ENCODE data around the gene C12orf42. TPM values are rescaled to one million over a fixed set of nuclear protein-coding genes. Genes with fewer than 3 reads are reported as not detected.
A peak's percentile ranks its signal among the peaks of the same experiment; 100 is the strongest.

The C12orf42 gene
- total and polyA plus RNA-seq, 10 of the 15 experiments (the other 5 are each of a cell fraction or from before 2014, with no cell fraction given), result 1.4 to 7.0 (median 2.4) TPM

- TF ChIP-seq MEF2B (IDR thresholded peaks at IDR 0.05; ENCODE audit: partially characterized antibody, poor library complexity, severe bottlenecking), result peak; percentile 27
- no peak for TF ChIP-seq ESRRA (IDR thresholded peaks at IDR 0.05; ENCODE audit: low read length)
- TF ChIP-seq CBFB (IDR thresholded peaks at IDR 0.05; ENCODE audit: low read depth), result no peak
- TF ChIP-seq FOXM1 (IDR thresholded peaks at IDR 0.05; ENCODE audit: low read depth, low read length), result no peak
- TF ChIP-seq SPI1 (IDR thresholded peaks at IDR 0.05; ENCODE audit: borderline replicate concordance, insufficient read depth, low read depth, low read length), result peak; percentile 85; the same call in 1 of the 2 replicates
These were observed 40.6 kb downstream of the C12orf42 start (continued) for GRCh38 chr12:103455020-103455763.

GRCh38 chr12:103444983-103445382, 50.8 kb downstream of the C12orf42 start:
- no peak for FAIRE-seq
- ChIA-PET RAD21 (ENCODE audit: unreplicated experiment) (no interaction called here), POLR2A (no interaction called here), SMC1A (ENCODE audit: uncharacterized antibody, unreplicated experiment) (interaction anchor here (1.5 to 2.1 kb wide), 2 partner anchors 48 to 99 kb away, joined by 4 to 6 read pairs; no protein-coding TSS in a partner anchor), CTCF (no interaction called here)
- 34% methylated on average over 4 of the region's 4 CpGs for WGBS (ENCODE audit: insufficient coverage, insufficient replicate concordance, low lambda C conversion rate, missing lambda C conversion rate)
- Histone ChIP-seq H3K9ac (ENCODE audit: control insufficient read depth, insufficient read depth, low read length) (no peak overlapping the region), H2AFZ (ENCODE audit: control insufficient read depth, low read depth, low read length) (no peak overlapping the region), H4K20me1 (ENCODE audit: control insufficient read depth, insufficient read depth) (no peaks in the 10 kb centered on the region), H3K4me3 (no peak overlapping the region), H3K4me2 (ENCODE audit: control insufficient read depth, insufficient read depth) (no peak overlapping the region), H3K27me3 (replicated peaks in 1 of 2; ENCODE audit: control insufficient read depth in 2 of 2, insufficient read depth in 2 of 2, low read length in 1 of 2) (no peaks in the 10 kb centered on the region), H3K27ac (ENCODE audit: control insufficient read depth, insufficient read depth) (no peak overlapping the region), H3K4me1 (ENCODE audit: control insufficient read depth, insufficient read depth, low read length) (peaks cover 22% of the 10 kb centered on the region), H3K79me2 (ENCODE audit: control insufficient read depth, insufficient read depth, low read length) (no peaks in the 10 kb centered on the region; the same call in 1 of the 2 replicates), H3K36me3 (ENCODE audit: control insufficient read depth in 2 of 2, insufficient read depth in 2 of 2, low read length in 1 of 2) (no peaks in the 10 kb centered on the region), H3K9me3 (replicated peaks; ENCODE audit: control insufficient read depth, insufficient read depth, low read length) (no peaks in the 10 kb centered on the region; the same call in 1 of the 3 replicates)
- intact Hi-C loops (cut with micrococcal nuclease; ENCODE audit: unreplicated experiment), result loop anchor here (5.0 kb wide), 2 partner anchors 263 to 488 kb away; partner anchors contain the start of gene ASCL1
- BruUV-seq (replicated peaks), result no TSS peak
- DNase-seq (ENCODE audit: low read depth, low spot score), result no peak
- no peak for ATAC-seq
- in situ Hi-C loops (cut with MboI), result no loop called here
- no peak for TF ChIP-seq HDAC6 (IDR thresholded peaks at IDR 0.05; ENCODE audit: unreplicated experiment)
- no peak for TF ChIP-seq IKZF2 (IDR thresholded peaks at IDR 0.05)
- no peak for TF ChIP-seq SUPT20H (IDR thresholded peaks at IDR 0.05; ENCODE audit: borderline replicate concordance, control insufficient read depth, low read depth, low read length)
- TF ChIP-seq E2F8 (IDR thresholded peaks at IDR 0.05; ENCODE audit: low read depth, partially characterized antibody), result no peak
- no peak for TF ChIP-seq TBL1XR1 (IDR thresholded peaks at IDR 0.05; ENCODE audit: low read depth, low read length)
- no peak for TF ChIP-seq SREBF2 (IDR thresholded peaks at IDR 0.05; ENCODE audit: low read length)
- no peak for TF ChIP-seq KLF5 (IDR thresholded peaks at IDR 0.05; ENCODE audit: partially characterized antibody)
- TF ChIP-seq YBX1 (IDR thresholded peaks at IDR 0.05), result no peak
- no peak for TF ChIP-seq RUNX3 (IDR thresholded peaks at IDR 0.05; ENCODE audit: low read length)
- no peak for TF ChIP-seq NKRF (conservative IDR thresholded peaks at IDR 0.05)
- TF ChIP-seq JUNB (IDR thresholded peaks at IDR 0.05), result no peak
- no peak for TF ChIP-seq HDGF (IDR thresholded peaks at IDR 0.05)

All from GM12878 (cell line).